VCaP (cell line): ENCODE results near the gene CDC27.
"Not testable (repeated sequence)": the region's sequence is repeated elsewhere in the genome, so short reads cannot be mapped to it uniquely, and the experiment has no call there.

ENCODE experiments used
- H3K27ac ChIP-seq: fragments of 450-650 bp; 2 replicates; pipeline ENCODE4 v1.5.1; 2017
- CTCF ChIP-seq: fragments of 450-650 bp; conservative IDR thresholded peaks from 2 replicates; pipeline ENCODE4 v1.5.1; 2017; ENCODE audit warnings: mild to moderate bottlenecking, moderate library complexity

Gene CDC27

GRCh38 chr17:47145351-47145750 is 43.7 kb downstream of the CDC27 start:
- no peak for TF ChIP-seq CTCF
- H3K27ac ChIP-seq = no peak overlapping the region

GRCh38 chr17:47135235-47135634 is 53.9 kb downstream of the CDC27 start:
- H3K27ac ChIP-seq = no peak overlapping the region
- TF ChIP-seq CTCF = no peak

GRCh38 chr17:47134354-47134753 is 54.7 kb downstream of the CDC27 start:
- H3K27ac ChIP-seq = not testable (repeated sequence)

GRCh38 chr17:47131761-47132160 is 57.3 kb downstream of the CDC27 start:
- TF ChIP-seq CTCF = no peak
- H3K27ac ChIP-seq = no peak overlapping the region

- not testable (repeated sequence) for H3K27ac ChIP-seq
Measured at GRCh38 chr17:47126835-47127234, 62.3 kb downstream of the CDC27 start.

- H3K27ac ChIP-seq = not testable (repeated sequence)
Measured at GRCh38 chr17:47123262-47123661, 65.8 kb downstream of the CDC27 start.

- no peak for TF ChIP-seq CTCF
- no peak overlapping the region for H3K27ac ChIP-seq
Measured at GRCh38 chr17:47120521-47121095, 68.5 kb downstream of the CDC27 start.

GRCh38 chr17:47119746-47120520 is 69.2 kb downstream of the CDC27 start:
- TF ChIP-seq CTCF = no peak
- no peak overlapping the region for H3K27ac ChIP-seq

GRCh38 chr17:47117386-47117785 is 71.7 kb downstream of the CDC27 start:
- no peak overlapping the region for H3K27ac ChIP-seq
- TF ChIP-seq CTCF = no peak
